ENCODE measurements around the gene AHCYL1.
A peak's percentile ranks its signal among the peaks of the same experiment; 100 is the strongest.

The AHCYL1 gene

DNA sequence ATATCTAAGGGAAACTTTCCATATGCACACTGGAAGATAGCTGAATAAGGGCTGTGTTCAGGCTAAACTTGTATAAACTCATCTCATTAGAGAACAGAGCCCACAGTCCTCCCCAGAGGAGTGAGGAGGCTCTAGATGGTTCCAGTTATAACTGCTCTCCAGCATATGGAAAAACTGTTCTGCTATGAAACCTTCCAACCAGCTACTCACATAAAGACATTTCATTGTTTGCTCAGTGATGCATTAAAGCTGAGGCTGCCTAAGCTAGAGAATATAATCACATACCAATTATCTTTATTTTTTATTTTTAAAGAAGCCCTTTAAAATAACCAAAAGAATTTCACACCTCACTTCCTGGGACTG lies 13.3 kb downstream of the AHCYL1 start:
- H3K27me3 ChIP-seq (ENCODE audit: insufficient read depth, poor library complexity, severe bottlenecking), result no peaks in the 10 kb centered on the region
- no peak overlapping the region for H3K27ac ChIP-seq (replicated peaks)
- no peak overlapping the region for H3K4me3 ChIP-seq (replicated peaks; ENCODE audit: insufficient read depth, low read length)
- DNase-seq (ENCODE audit: low read depth in 1 of 2, low spot score in 1 of 2), result no peak
- no peak for TF ChIP-seq POLR2AphosphoS5 (IDR thresholded peaks at IDR 0.05; ENCODE audit: low read depth)
- TF ChIP-seq SPI1 (IDR thresholded peaks at IDR 0.05; ENCODE audit: borderline replicate concordance, low read depth), result no peak
- no peak for TF ChIP-seq GABPA (IDR thresholded peaks at IDR 0.05; ENCODE audit: low read depth)
- TF ChIP-seq, protein P1, sequence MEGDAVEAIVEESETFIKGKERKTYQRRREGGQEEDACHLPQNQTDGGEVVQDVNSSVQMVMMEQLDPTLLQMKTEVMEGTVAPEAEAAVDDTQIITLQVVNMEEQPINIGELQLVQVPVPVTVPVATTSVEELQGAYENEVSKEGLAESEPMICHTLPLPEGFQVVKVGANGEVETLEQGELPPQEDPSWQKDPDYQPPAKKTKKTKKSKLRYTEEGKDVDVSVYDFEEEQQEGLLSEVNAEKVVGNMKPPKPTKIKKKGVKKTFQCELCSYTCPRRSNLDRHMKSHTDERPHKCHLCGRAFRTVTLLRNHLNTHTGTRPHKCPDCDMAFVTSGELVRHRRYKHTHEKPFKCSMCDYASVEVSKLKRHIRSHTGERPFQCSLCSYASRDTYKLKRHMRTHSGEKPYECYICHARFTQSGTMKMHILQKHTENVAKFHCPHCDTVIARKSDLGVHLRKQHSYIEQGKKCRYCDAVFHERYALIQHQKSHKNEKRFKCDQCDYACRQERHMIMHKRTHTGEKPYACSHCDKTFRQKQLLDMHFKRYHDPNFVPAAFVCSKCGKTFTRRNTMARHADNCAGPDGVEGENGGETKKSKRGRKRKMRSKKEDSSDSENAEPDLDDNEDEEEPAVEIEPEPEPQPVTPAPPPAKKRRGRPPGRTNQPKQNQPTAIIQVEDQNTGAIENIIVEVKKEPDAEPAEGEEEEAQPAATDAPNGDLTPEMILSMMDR (IDR thresholded peaks at IDR 0.05; ENCODE audit: insufficient read depth, low read length), result no peak
- TF ChIP-seq, protein P2, sequence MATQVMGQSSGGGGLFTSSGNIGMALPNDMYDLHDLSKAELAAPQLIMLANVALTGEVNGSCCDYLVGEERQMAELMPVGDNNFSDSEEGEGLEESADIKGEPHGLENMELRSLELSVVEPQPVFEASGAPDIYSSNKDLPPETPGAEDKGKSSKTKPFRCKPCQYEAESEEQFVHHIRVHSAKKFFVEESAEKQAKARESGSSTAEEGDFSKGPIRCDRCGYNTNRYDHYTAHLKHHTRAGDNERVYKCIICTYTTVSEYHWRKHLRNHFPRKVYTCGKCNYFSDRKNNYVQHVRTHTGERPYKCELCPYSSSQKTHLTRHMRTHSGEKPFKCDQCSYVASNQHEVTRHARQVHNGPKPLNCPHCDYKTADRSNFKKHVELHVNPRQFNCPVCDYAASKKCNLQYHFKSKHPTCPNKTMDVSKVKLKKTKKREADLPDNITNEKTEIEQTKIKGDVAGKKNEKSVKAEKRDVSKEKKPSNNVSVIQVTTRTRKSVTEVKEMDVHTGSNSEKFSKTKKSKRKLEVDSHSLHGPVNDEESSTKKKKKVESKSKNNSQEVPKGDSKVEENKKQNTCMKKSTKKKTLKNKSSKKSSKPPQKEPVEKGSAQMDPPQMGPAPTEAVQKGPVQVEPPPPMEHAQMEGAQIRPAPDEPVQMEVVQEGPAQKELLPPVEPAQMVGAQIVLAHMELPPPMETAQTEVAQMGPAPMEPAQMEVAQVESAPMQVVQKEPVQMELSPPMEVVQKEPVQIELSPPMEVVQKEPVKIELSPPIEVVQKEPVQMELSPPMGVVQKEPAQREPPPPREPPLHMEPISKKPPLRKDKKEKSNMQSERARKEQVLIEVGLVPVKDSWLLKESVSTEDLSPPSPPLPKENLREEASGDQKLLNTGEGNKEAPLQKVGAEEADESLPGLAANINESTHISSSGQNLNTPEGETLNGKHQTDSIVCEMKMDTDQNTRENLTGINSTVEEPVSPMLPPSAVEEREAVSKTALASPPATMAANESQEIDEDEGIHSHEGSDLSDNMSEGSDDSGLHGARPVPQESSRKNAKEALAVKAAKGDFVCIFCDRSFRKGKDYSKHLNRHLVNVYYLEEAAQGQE (IDR thresholded peaks at IDR 0.05; ENCODE audit: insufficient replicate concordance, low read depth), result no peak

DNA sequence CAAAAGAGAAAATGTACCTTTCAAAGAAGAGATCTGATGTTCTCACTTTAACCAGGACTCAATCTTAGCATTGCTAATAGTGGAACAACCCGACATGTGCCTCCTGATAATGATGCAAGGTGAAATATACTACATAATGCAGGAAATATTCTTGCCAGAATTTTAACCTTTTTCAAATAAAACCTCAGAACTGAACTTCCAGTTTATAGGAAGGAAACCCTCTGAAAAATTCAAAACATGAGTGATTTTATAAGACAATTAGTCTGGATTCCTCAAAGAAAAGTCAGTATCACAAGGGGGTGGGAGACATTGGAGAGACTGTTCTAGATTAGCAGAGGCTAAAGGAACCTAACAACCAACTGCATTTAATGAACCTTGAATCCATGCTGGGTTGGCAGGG lies 18.1 kb downstream of the AHCYL1 start:
- no peak overlapping the region for H3K27ac ChIP-seq (replicated peaks)
- no peak overlapping the region for H3K4me3 ChIP-seq (replicated peaks; ENCODE audit: insufficient read depth, low read length)
- no peak for DNase-seq (ENCODE audit: low read depth in 1 of 2, low spot score in 1 of 2)
- no peak for TF ChIP-seq GABPA (IDR thresholded peaks at IDR 0.05; ENCODE audit: low read depth)
- H3K27me3 ChIP-seq (ENCODE audit: insufficient read depth, poor library complexity, severe bottlenecking), result no peaks in the 10 kb centered on the region

DNA sequence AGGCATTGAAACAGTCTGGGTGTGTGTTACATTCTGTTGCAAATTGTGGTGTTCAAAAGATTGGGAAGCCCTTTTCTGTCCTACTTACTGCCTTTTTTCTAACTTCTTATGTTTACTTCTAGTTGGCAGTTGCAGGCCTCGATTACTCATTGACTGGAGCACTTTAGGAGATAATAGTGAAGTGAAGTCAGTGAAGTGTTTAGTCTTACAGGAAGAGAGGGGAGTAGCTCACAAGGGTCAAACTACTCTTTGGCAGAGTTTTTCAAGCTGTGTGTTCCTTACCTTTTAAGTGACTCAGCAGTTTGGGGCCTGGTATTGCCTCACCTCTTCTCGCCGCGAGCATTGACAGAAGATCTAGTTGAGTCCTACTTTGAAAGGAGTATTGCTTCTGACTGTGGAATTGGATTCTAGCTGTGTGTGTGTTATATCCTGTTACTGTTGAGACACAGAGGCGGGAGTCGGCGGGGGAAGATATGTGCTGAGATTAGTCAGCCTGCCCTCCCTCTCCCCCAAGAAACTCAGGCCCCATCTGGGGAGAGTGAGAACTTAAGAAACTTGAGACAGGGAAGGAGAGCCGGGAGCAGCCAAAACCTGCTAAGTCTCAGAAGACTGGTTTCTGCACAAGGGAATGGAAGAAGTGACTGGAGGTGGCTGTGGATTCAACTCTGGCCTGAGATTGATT lies 19.3 kb downstream of the AHCYL1 start:
- Histone ChIP-seq H3K4me3 (replicated peaks; ENCODE audit: insufficient read depth, low read length) (no peak overlapping the region), H3K27me3 (ENCODE audit: insufficient read depth, poor library complexity, severe bottlenecking) (no peaks in the 10 kb centered on the region), H3K27ac (replicated peaks) (peak overlapping the region; percentile 10)
- DNase-seq (ENCODE audit: low read depth in 1 of 2, low spot score in 1 of 2), result peak; percentile 73 to 80
- TF ChIP-seq SPI1 (IDR thresholded peaks at IDR 0.05; ENCODE audit: borderline replicate concordance, low read depth) (no peak), POLR2AphosphoS5 (IDR thresholded peaks at IDR 0.05; ENCODE audit: low read depth) (no peak), GABPA (IDR thresholded peaks at IDR 0.05; ENCODE audit: low read depth) (no peak)

DNA sequence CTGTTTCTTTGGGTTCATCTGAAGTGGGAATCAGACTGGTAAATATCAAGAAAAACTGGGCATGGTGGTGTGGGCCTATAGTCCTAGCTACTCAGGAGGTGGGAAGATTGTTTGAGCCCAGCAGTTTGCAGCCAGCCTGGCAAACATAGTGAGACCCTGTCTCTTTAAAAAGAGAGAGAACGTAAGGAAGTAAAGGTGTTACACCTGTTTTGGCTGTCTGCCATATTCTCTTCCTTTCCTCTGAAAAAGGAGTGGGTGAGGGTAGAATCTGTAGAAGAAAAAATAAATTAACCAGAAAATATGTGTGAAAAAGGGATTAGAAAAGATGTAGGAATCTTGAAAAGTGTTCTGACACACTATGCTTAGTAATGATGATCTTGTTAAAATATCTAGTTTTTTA lies 20.0 kb downstream of the AHCYL1 start:
- Histone ChIP-seq H3K27ac (replicated peaks) (peak overlapping the region; percentile 2; the same call in 1 of the 2 replicates), H3K27me3 (ENCODE audit: insufficient read depth, poor library complexity, severe bottlenecking) (no peaks in the 10 kb centered on the region), H3K4me3 (replicated peaks; ENCODE audit: insufficient read depth, low read length) (no peak overlapping the region)
- no peak for TF ChIP-seq POLR2AphosphoS5 (IDR thresholded peaks at IDR 0.05; ENCODE audit: low read depth)
- TF ChIP-seq SPI1 (IDR thresholded peaks at IDR 0.05; ENCODE audit: borderline replicate concordance, low read depth), result no peak
- TF ChIP-seq, protein P1 (IDR thresholded peaks at IDR 0.05; ENCODE audit: insufficient read depth, low read length), result no peak
- no peak for TF ChIP-seq GABPA (IDR thresholded peaks at IDR 0.05; ENCODE audit: low read depth)
- TF ChIP-seq, protein P2 (IDR thresholded peaks at IDR 0.05; ENCODE audit: insufficient replicate concordance, low read depth), result no peak
- DNase-seq (ENCODE audit: low read depth in 1 of 2, low spot score in 1 of 2), result no peak

DNA sequence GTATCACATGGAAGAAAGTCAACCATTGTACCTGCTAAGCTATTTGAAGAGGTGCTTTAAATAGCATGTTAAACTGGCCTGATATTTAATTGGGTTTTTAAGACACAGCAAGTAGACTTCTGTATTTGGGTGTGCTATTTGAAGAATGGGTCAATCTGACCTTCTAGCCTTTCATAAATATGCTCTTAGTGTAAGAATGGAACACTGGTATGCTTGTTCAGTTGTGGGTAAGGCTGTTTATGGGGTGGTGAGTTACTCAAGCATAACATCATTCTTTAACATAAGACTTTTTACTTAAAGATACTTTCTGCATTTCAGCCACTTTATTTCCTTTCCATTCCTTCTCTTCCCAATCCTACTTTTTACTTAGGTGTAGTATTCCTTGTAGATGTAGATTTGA lies 21.4 kb downstream of the AHCYL1 start:
- H3K4me3 ChIP-seq (replicated peaks; ENCODE audit: insufficient read depth, low read length), result no peak overlapping the region
- no peaks in the 10 kb centered on the region for H3K27me3 ChIP-seq (ENCODE audit: insufficient read depth, poor library complexity, severe bottlenecking)
- TF ChIP-seq, protein P1 (IDR thresholded peaks at IDR 0.05; ENCODE audit: insufficient read depth, low read length), result no peak
- TF ChIP-seq, protein P2 (IDR thresholded peaks at IDR 0.05; ENCODE audit: insufficient replicate concordance, low read depth), result no peak
- TF ChIP-seq SPI1 (IDR thresholded peaks at IDR 0.05; ENCODE audit: borderline replicate concordance, low read depth) (no peak), POLR2AphosphoS5 (IDR thresholded peaks at IDR 0.05; ENCODE audit: low read depth) (no peak), GABPA (IDR thresholded peaks at IDR 0.05; ENCODE audit: low read depth) (no peak)
- DNase-seq (ENCODE audit: low read depth in 1 of 2, low spot score in 1 of 2), result no peak
- no peak overlapping the region for H3K27ac ChIP-seq (replicated peaks)
